H1 (cell line): ENCODE results near the gene ERC1. TPM values are rescaled to one million over a fixed set of nuclear protein-coding genes. Genes with fewer than 3 reads are reported as not detected.

Experiments used
- CTCF ChIA-PET: fragments of 300-600 bp; sonication (Branson Sonifier 250); formaldehyde crosslinking; loops from one replicate; lab custom pipeline; 2021; ENCODE audit not compliant: partially characterized antibody; lab: Charles Lee
- POLR2A ChIA-PET: fragments of 300-600 bp; sonication (Branson Sonifier 250); formaldehyde crosslinking; loops from one replicate; lab custom pipeline; 2021; ENCODE audit warnings: inconsistent platforms; ENCODE audit not compliant: partially characterized antibody; lab: Charles Lee
- DNase-seq, 2 experiments: peaks; one replicate each; pipeline versions ENCODE4 v3.0.0 to v3.0.0-alpha.2; 2010 to 2022; ENCODE audit warnings: low spot score in 2 of 2, low read depth in 1 of 2, mixed read lengths in 1 of 2
- FAIRE-seq: peaks from 2 replicates; lab custom pipeline; 2011; peaks lifted over from hg19 to GRCh38; lab: Jason Lieb, UNC
- H2AFZ ChIP-seq: 2 replicates; pipeline ENCODE4 v1.8.1; 2012; ENCODE audit warnings: low read length, inconsistent platforms
- H2AK5ac ChIP-seq: 2 replicates; pipeline ENCODE4 v1.6.1; 2013; ENCODE audit warnings: low read depth, low read length
- H2BK120ac ChIP-seq: replicated peaks from 2 replicates; pipeline ENCODE3; 2013; ENCODE audit warnings: low read depth, low read length, inconsistent platforms
- H2BK12ac ChIP-seq: 2 replicates; pipeline ENCODE4 v1.6.1; 2013; ENCODE audit warnings: low read depth, low read length
- H2BK15ac ChIP-seq: 2 replicates; pipeline ENCODE4 v1.6.1; 2013; ENCODE audit warnings: low read length
- H2BK20ac ChIP-seq: 2 replicates; pipeline ENCODE4 v1.6.1; 2013; ENCODE audit warnings: low read length
- H2BK5ac ChIP-seq: 2 replicates; pipeline ENCODE4 v1.6.1; 2013; ENCODE audit warnings: low read depth, low read length
- H3K14ac ChIP-seq: 2 replicates; pipeline ENCODE4 v1.6.1; 2013; ENCODE audit warnings: inconsistent platforms; ENCODE audit not compliant: insufficient read length
- H3K18ac ChIP-seq: 2 replicates; pipeline ENCODE4 v1.6.1; 2013; ENCODE audit warnings: low read length; ENCODE audit errors: extremely low read depth
- H3K23ac ChIP-seq: 2 replicates; pipeline ENCODE4 v1.6.1; 2013; ENCODE audit warnings: inconsistent platforms; ENCODE audit not compliant: insufficient read length
- H3K23me2 ChIP-seq: 2 replicates; pipeline ENCODE4 v1.6.1; 2013; ENCODE audit warnings: low read depth, low read length
- H3K27ac ChIP-seq: 2 replicates; pipeline ENCODE4 v1.6.1; 2011; ENCODE audit warnings: low read depth, low read length, inconsistent platforms
- H3K27me3 ChIP-seq, 4 experiments: replicated peaks in 1 of 4; 1 replicate in 1 of 4; 2 replicates in 3 of 4; pipeline versions ENCODE4 v1.6.1 to v1.8.1; 2011 to 2013; ENCODE audit warnings: low read length in 3 of 4, mild to moderate bottlenecking in 3 of 4, inconsistent platforms in 2 of 4, mixed read lengths in 2 of 4, moderate library complexity in 1 of 4; ENCODE audit not compliant: control insufficient read depth in 3 of 4, insufficient read depth in 3 of 4; ENCODE audit errors: extremely low read depth in 1 of 4
- H3K36me3 ChIP-seq, 4 experiments: 2 replicates each; pipeline versions ENCODE4 v1.6.1 to v1.8.1; 2011 to 2013; ENCODE audit warnings: mild to moderate bottlenecking in 4 of 4, low read length in 3 of 4, moderate library complexity in 2 of 4, control low read depth in 1 of 4, inconsistent platforms in 1 of 4; ENCODE audit not compliant: insufficient read depth in 4 of 4, control insufficient read depth in 2 of 4
- H3K4ac ChIP-seq: replicated peaks from 2 replicates; pipeline ENCODE3; 2013; ENCODE audit warnings: low read length, low read depth, mixed read lengths, inconsistent platforms; ENCODE audit not compliant: insufficient read length
- H3K4me1 ChIP-seq, 4 experiments: replicated peaks in 1 of 4; 1 replicate in 1 of 4; 2 replicates in 3 of 4; pipeline versions ENCODE4 v1.6.1 to v1.8.1; 2011 to 2013; ENCODE audit warnings: low read length in 3 of 4, inconsistent platforms in 2 of 4, mixed read lengths in 1 of 4; ENCODE audit not compliant: insufficient read depth in 4 of 4, control insufficient read depth in 3 of 4
- H3K4me2 ChIP-seq, 2 experiments: 2 replicates each; pipeline versions ENCODE4 v1.6.1 to v1.8.1; 2011 to 2013; ENCODE audit warnings: low read depth in 2 of 2, low read length in 2 of 2, control low read depth in 1 of 2, inconsistent platforms in 1 of 2, mild to moderate bottlenecking in 1 of 2; ENCODE audit not compliant: insufficient read depth in 1 of 2
- H3K4me3 ChIP-seq, 4 experiments: fragments of 200-600, 300-600 bp in 1 of 4; sonication (generic), shearing (Covaris generic), sonication (Bioruptor Twin) in 1 of 4; 2 replicates each; pipeline versions ENCODE4 v1.5.1 to v1.8.1; 2011 to 2016; ENCODE audit warnings: low read length in 4 of 4, low read depth in 3 of 4, control low read depth in 2 of 4, inconsistent platforms in 2 of 4, mild to moderate bottlenecking in 2 of 4, mixed read lengths in 1 of 4, moderate library complexity in 1 of 4; ENCODE audit not compliant: insufficient read depth in 2 of 4; ENCODE audit errors: extremely low read depth in 1 of 4
- H3K56ac ChIP-seq: replicated peaks from 2 replicates; pipeline ENCODE3; 2013; ENCODE audit warnings: low read depth, mild to moderate bottlenecking, mixed read lengths, low read length, inconsistent platforms; ENCODE audit not compliant: insufficient read length
- H3K79me1 ChIP-seq: 2 replicates; pipeline ENCODE4 v1.6.1; 2013; ENCODE audit warnings: low read depth, low read length, control low read depth
- H3K79me2 ChIP-seq, 2 experiments: 2 replicates each; pipeline versions ENCODE4 v1.6.1 to v1.8.1; 2012 to 2013; ENCODE audit warnings: low read length in 2 of 2, mild to moderate bottlenecking in 2 of 2, inconsistent platforms in 1 of 2; ENCODE audit not compliant: insufficient read depth in 2 of 2, control insufficient read depth in 1 of 2
- H3K9ac ChIP-seq, 4 experiments: replicated peaks in 1 of 4; 1 replicate in 1 of 4; 2 replicates in 3 of 4; pipeline versions ENCODE4 v1.6.1 to v1.8.1; 2011 to 2013; ENCODE audit warnings: low read depth in 3 of 4, low read length in 3 of 4, control low read depth in 2 of 4, mild to moderate bottlenecking in 2 of 4, moderate library complexity in 2 of 4, inconsistent platforms in 1 of 4; ENCODE audit errors: extremely low read depth in 1 of 4
- H3K9me3 ChIP-seq, 2 experiments: 2 replicates each; pipeline versions ENCODE4 v1.6.1 to v1.8.1; 2012 to 2013; ENCODE audit warnings: mild to moderate bottlenecking in 2 of 2, moderate library complexity in 2 of 2, control low read depth in 1 of 2, inconsistent platforms in 1 of 2, low read depth in 1 of 2, low read length in 1 of 2, mixed read lengths in 1 of 2; ENCODE audit not compliant: insufficient read depth in 2 of 2
- H4K20me1 ChIP-seq, 2 experiments: replicated peaks in 1 of 2; 2 replicates each; pipeline versions ENCODE3 to v1.8.1; 2011 to 2013; ENCODE audit warnings: inconsistent platforms in 2 of 2, low read length in 2 of 2, mild to moderate bottlenecking in 1 of 2; ENCODE audit not compliant: insufficient read depth in 2 of 2, control insufficient read depth in 1 of 2
- H4K5ac ChIP-seq: 2 replicates; pipeline ENCODE4 v1.6.1; 2013; ENCODE audit warnings: low read length, low read depth, mixed read lengths, inconsistent platforms; ENCODE audit not compliant: insufficient read length
- H4K8ac ChIP-seq: 2 replicates; pipeline ENCODE4 v1.8.0; 2013; ENCODE audit warnings: mild to moderate bottlenecking, moderate library complexity, low read length, inconsistent platforms; ENCODE audit not compliant: insufficient read depth; ENCODE audit errors: extremely low read depth
- H4K91ac ChIP-seq: replicated peaks from 2 replicates; pipeline ENCODE3; 2013; ENCODE audit warnings: low read length, mixed read lengths, inconsistent platforms; ENCODE audit not compliant: insufficient read length
- ASH2L ChIP-seq: fragments of 200-600, 300-600 bp; sonication (generic); IDR thresholded peaks from one replicate; pipeline ENCODE4 v1.7.1; 2017; ENCODE audit warnings: low read length
- E2F6 ChIP-seq: IDR thresholded peaks from 2 replicates; pipeline ENCODE4 v1.6.1; 2012; ENCODE audit warnings: inconsistent platforms
- GABPA ChIP-seq: IDR thresholded peaks from 2 replicates; pipeline ENCODE4 v1.6.1; 2011; ENCODE audit warnings: mild to moderate bottlenecking, low read length, moderate library complexity, borderline replicate concordance; ENCODE audit not compliant: insufficient read depth
- KDM5A ChIP-seq: fragments of 200-600 bp; IDR thresholded peaks from 2 replicates; pipeline ENCODE4 v1.7.1; 2012; ENCODE audit warnings: mild to moderate bottlenecking, low read length, inconsistent platforms, mixed read lengths
- MAX ChIP-seq: IDR thresholded peaks from 2 replicates; pipeline ENCODE4 v1.6.1; 2012; ENCODE audit warnings: inconsistent platforms
- NANOG ChIP-seq: IDR thresholded peaks from 2 replicates; pipeline ENCODE4 v1.6.1; 2011; ENCODE audit warnings: low read length, low read depth, mild to moderate bottlenecking, inconsistent platforms; ENCODE audit not compliant: insufficient read depth, poor library complexity, severe bottlenecking
- RFX5 ChIP-seq: IDR thresholded peaks from 2 replicates; pipeline ENCODE4 v1.6.1; 2011; ENCODE audit warnings: low read depth, low read length, improper control_type of control experiment, borderline replicate concordance
- SP1 ChIP-seq: IDR thresholded peaks from 2 replicates; pipeline ENCODE4 v1.6.1; 2011; ENCODE audit warnings: low read depth, low read length
- TAF7 ChIP-seq: optimal IDR thresholded peaks from 2 replicates; pipeline ENCODE3; 2011; ENCODE audit warnings: low read depth, mild to moderate bottlenecking, inconsistent platforms, low read length, moderate library complexity, borderline replicate concordance
- TCF12 ChIP-seq: IDR thresholded peaks from 2 replicates; pipeline ENCODE4 v1.6.1; 2011; ENCODE audit warnings: low read depth, mild to moderate bottlenecking, low read length
- WGBS, 2 experiments: shearing (Covaris generic) in 1 of 2; methylation state at CpG; one replicate each; pipeline versions ENCODE4 v1.1.6 to v1.1.7; 2013 to 2015; ENCODE audit warnings: low lambda C conversion rate in 2 of 2, mixed read lengths in 2 of 2, inconsistent platforms in 1 of 2, low coverage in 1 of 2, missing lambda C conversion rate in 1 of 2; ENCODE audit not compliant: insufficient replicate concordance in 2 of 2, insufficient coverage in 1 of 2, insufficient read length in 1 of 2; ENCODE audit errors: extremely low coverage in 1 of 2, missing lambda C conversion rate in 1 of 2; 5-methylcytosine and 5-hydroxymethylcytosine counted together
- polyA plus RNA-seq, 7 experiments: library from polyadenylated mRNA; depleted of rRNA in 3 of 7; stranded (reverse) in 5 of 7; unstranded in 2 of 7; fragments of >200 nt in 5 of 7; fragments of 200-250 nt in 2 of 7; gene quantifications; 1 replicate in 5 of 7; 2 replicates in 1 of 7; 4 replicates in 1 of 7; pipeline versions ENCODE4 v1.2.1 to v1.2.3, GENCODE V29; 2011 to 2013; ENCODE audit warnings: missing spikeins in 2 of 7, mixed read lengths in 2 of 7
- total RNA-seq: library from RNA; stranded (reverse); fragmentation: NEBNext Ultra II Directional; extraction: Animal tissue kit (Norgen Biotek cat#: 25700); gene quantifications from 2 replicates; pipeline ENCODE4 v1.2.1, GENCODE V29; 2021

Gene ERC1
- total and polyA plus RNA-seq, 2 of the 8 experiments (the other 6 are each of a cell fraction or from before 2014, with no cell fraction given): 7.8 to 45.7 TPM

GRCh38 chr12:1439687-1440086, 448.7 kb downstream of the ERC1 start:
- H3K23ac ChIP-seq: no peak overlapping the region
- DNase-seq (no peak), FAIRE-seq (no peak)
- ChIA-PET POLR2A (no interaction called here), CTCF (interaction anchor here (0.8 to 1.6 kb wide), 2 partner anchors 57 to 322 kb away, joined by 3 to 5 read pairs; no protein-coding TSS in a partner anchor)
- H3K4me2 ChIP-seq: no peak overlapping the region
- no peak overlapping the region for H3K56ac ChIP-seq
- H4K20me1 ChIP-seq: peaks cover 0 to 1% of the 10 kb centered on the region in 2 experiments
- H3K4me1 ChIP-seq: no peaks in the 10 kb centered on the region
- no peak overlapping the region for H3K4ac ChIP-seq
- no peak overlapping the region for H3K4me3 ChIP-seq
- H2BK120ac ChIP-seq: no peak overlapping the region
- no peak overlapping the region for H2BK15ac ChIP-seq
- H4K8ac ChIP-seq: no peak overlapping the region
- H2BK20ac ChIP-seq: no peak overlapping the region
- H3K27ac ChIP-seq: no peak overlapping the region
- H3K23me2 ChIP-seq: no peaks in the 10 kb centered on the region
- H3K36me3 ChIP-seq: no peaks in the 10 kb centered on the region; a peak in 1 of 8 replicates
- H3K9ac ChIP-seq: no peak overlapping the region
- H2AK5ac ChIP-seq: no peak overlapping the region
- no peak overlapping the region for H2BK12ac ChIP-seq
- H2BK5ac ChIP-seq: no peak overlapping the region
- no peak overlapping the region for H3K14ac ChIP-seq
- no peaks in the 10 kb centered on the region for H3K79me1 ChIP-seq
- no peaks in the 10 kb centered on the region for H3K27me3 ChIP-seq
- no peaks in the 10 kb centered on the region for H3K9me3 ChIP-seq
- H2AFZ ChIP-seq: no peak overlapping the region
- H3K18ac ChIP-seq: no peak overlapping the region
- H4K5ac ChIP-seq: no peak overlapping the region
- H3K79me2 ChIP-seq: no peaks in the 10 kb centered on the region
- 92% methylated on average over 3 of the region's 3 CpGs; no CpG with 5 or more reads in 1 of the 2 experiments for WGBS, 2 experiments
- no peak overlapping the region for H4K91ac ChIP-seq
- TF ChIP-seq TCF12 (no peak), E2F6 (no peak), ASH2L (no peak), NANOG (no peak), GABPA (no peak), KDM5A (no peak), SP1 (no peak), MAX (no peak), TAF7 (no peak), RFX5 (no peak)
